Astrocyte (in vitro differentiated cells and primary cell): Measurements from ENCODE around the gene TRIM59. TPM values are rescaled to one million over a fixed set of nuclear protein-coding genes. Genes with fewer than 3 reads are reported as not detected.

Experiments
- DNase-seq: peaks from one replicate; pipeline ENCODE4 v3.0.0-alpha.2; 2010; ENCODE audit warnings: low read depth
- FAIRE-seq: peaks from 2 replicates; lab custom pipeline; 2011; peaks lifted over from hg19 to GRCh38; lab: Jason Lieb, UNC
- H2AFZ ChIP-seq: 2 replicates; pipeline ENCODE4 v1.6.0; 2012; ENCODE audit warnings: low read depth, low read length, inconsistent platforms
- H3K27ac ChIP-seq: 2 replicates; pipeline ENCODE4 v1.5.1; 2011; ENCODE audit warnings: low read depth, low read length, inconsistent platforms
- H3K27me3 ChIP-seq: 2 replicates; pipeline ENCODE4 v1.6.0; 2011; ENCODE audit warnings: low read length, inconsistent platforms; ENCODE audit not compliant: insufficient read depth
- H3K36me3 ChIP-seq: 2 replicates; pipeline ENCODE4 v1.5.1; 2011; ENCODE audit warnings: low read length, inconsistent platforms; ENCODE audit not compliant: insufficient read depth
- H3K4me1 ChIP-seq: 2 replicates; pipeline ENCODE4 v1.5.1; 2011; ENCODE audit warnings: low read length, inconsistent platforms; ENCODE audit not compliant: insufficient read depth
- H3K4me2 ChIP-seq: 2 replicates; pipeline ENCODE4 v1.6.0; 2012; ENCODE audit warnings: low read length, inconsistent platforms
- H3K4me3 ChIP-seq: 2 replicates; pipeline ENCODE4 v1.5.1; 2011; ENCODE audit warnings: low read depth, mild to moderate bottlenecking, low read length, inconsistent platforms; ENCODE audit not compliant: insufficient read depth
- H3K79me2 ChIP-seq: 2 replicates; pipeline ENCODE4 v1.6.0; 2012; ENCODE audit warnings: mild to moderate bottlenecking, low read length, inconsistent platforms; ENCODE audit not compliant: insufficient read depth
- H3K9ac ChIP-seq: 2 replicates; pipeline ENCODE4 v1.6.0; 2012; ENCODE audit warnings: mild to moderate bottlenecking, low read length, inconsistent platforms
- H3K9me3 ChIP-seq: 2 replicates; pipeline ENCODE4 v1.5.1; 2012; ENCODE audit warnings: low read depth, mild to moderate bottlenecking, low read length, inconsistent platforms; ENCODE audit not compliant: insufficient read depth
- H4K20me1 ChIP-seq: 2 replicates; pipeline ENCODE4 v1.6.0; 2012; ENCODE audit warnings: low read length, inconsistent platforms; ENCODE audit not compliant: insufficient read depth
- H3K27ac Mint-ChIP-seq: one replicate; pipeline ENCODE4 v1.8.0; 2021; ENCODE audit warnings: mild to moderate bottlenecking, mixed read lengths; ENCODE audit not compliant: unreplicated experiment
- H3K27me3 Mint-ChIP-seq: one replicate; pipeline ENCODE4 v1.8.0; 2021; ENCODE audit warnings: low read depth, mixed read lengths; ENCODE audit not compliant: unreplicated experiment
- H3K36me3 Mint-ChIP-seq: one replicate; pipeline ENCODE4 v1.8.0; 2021; ENCODE audit warnings: low read depth, mixed read lengths; ENCODE audit not compliant: unreplicated experiment
- H3K4me1 Mint-ChIP-seq: one replicate; pipeline ENCODE4 v1.8.0; 2021; ENCODE audit warnings: low read depth, mixed read lengths; ENCODE audit not compliant: unreplicated experiment
- H3K4me3 Mint-ChIP-seq: one replicate; pipeline ENCODE4 v1.8.0; 2021; ENCODE audit warnings: mild to moderate bottlenecking, moderate library complexity, mixed read lengths; ENCODE audit not compliant: unreplicated experiment
- H3K9me3 Mint-ChIP-seq: one replicate; pipeline ENCODE4 v1.8.0; 2021; ENCODE audit warnings: mild to moderate bottlenecking, mixed read lengths; ENCODE audit not compliant: unreplicated experiment
- EZH2 ChIP-seq: IDR thresholded peaks from 2 replicates; pipeline ENCODE4 v1.6.1; 2012; ENCODE audit warnings: mild to moderate bottlenecking, low read length, inconsistent platforms; ENCODE audit not compliant: insufficient read depth
- total RNA-seq: library from RNA; stranded (reverse); gene quantifications from 2 replicates; pipeline ENCODE4 v1.2.1, GENCODE V29; 2021
- TF ChIP-seq, protein P1 (sequence below): IDR thresholded peaks from 2 replicates; pipeline ENCODE4 v1.5.1; 2011; ENCODE audit warnings: low read depth, mild to moderate bottlenecking, inconsistent platforms, low read length, moderate library complexity; ENCODE audit not compliant: insufficient read depth

The TRIM59 gene
- total RNA-seq, 1 donor from 2014 or later = 20.6 TPM

DNA sequence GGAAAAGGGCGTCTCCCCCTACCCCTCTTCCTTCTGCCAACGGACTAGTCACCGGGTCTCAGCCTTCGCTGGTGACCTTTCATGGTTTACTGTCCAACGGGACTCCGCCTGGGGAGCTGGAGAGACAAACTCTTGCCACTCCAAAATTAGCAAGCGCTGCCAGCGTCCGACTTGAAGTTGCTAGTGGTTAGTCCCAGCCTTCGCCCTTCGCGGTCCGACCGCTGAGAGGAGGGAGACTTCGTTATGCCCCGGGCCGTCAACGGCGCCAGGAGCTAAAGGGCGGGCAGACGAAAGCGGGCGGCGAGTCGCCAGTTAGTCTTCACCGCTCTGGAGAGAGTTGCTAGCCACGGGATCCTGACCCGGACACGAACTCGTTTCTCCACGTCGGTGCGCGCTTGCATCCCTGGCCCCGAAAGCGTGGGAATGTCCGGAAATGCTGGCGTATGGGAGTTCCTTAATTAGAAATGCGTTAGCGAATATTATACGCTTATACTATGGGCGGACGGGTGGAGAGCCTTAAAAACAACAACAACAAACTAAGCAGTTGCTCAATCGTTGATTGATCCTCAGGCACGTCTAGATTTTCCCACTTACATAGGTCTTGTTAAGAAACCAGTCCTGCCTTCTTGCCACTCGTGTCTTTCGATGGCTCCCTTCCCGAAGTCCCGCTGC, 49.4 kb downstream of the TRIM59 start:
- Histone ChIP-seq H2AFZ (peak overlapping the region; percentile 93), H3K9ac (peak overlapping the region; percentile 96), H3K27me3 (no peaks in the 10 kb centered on the region), H3K4me3 (peak overlapping the region; percentile 97), H3K27ac (peak overlapping the region; percentile 92), H3K4me1 (peaks cover 16% of the 10 kb centered on the region), H3K36me3 (no peaks in the 10 kb centered on the region), H4K20me1 (peaks cover 14% of the 10 kb centered on the region), H3K9me3 (no peaks in the 10 kb centered on the region), H3K4me2 (peak overlapping the region; percentile 94), H3K79me2 (peaks cover 84% of the 10 kb centered on the region)
- no peak for TF ChIP-seq EZH2
- TF ChIP-seq, protein P1, sequence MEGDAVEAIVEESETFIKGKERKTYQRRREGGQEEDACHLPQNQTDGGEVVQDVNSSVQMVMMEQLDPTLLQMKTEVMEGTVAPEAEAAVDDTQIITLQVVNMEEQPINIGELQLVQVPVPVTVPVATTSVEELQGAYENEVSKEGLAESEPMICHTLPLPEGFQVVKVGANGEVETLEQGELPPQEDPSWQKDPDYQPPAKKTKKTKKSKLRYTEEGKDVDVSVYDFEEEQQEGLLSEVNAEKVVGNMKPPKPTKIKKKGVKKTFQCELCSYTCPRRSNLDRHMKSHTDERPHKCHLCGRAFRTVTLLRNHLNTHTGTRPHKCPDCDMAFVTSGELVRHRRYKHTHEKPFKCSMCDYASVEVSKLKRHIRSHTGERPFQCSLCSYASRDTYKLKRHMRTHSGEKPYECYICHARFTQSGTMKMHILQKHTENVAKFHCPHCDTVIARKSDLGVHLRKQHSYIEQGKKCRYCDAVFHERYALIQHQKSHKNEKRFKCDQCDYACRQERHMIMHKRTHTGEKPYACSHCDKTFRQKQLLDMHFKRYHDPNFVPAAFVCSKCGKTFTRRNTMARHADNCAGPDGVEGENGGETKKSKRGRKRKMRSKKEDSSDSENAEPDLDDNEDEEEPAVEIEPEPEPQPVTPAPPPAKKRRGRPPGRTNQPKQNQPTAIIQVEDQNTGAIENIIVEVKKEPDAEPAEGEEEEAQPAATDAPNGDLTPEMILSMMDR = no peak
- Mint-ChIP-seq H3K4me3 (peak overlapping the region; percentile 97), H3K27me3 (no peaks in the 10 kb centered on the region), H3K4me1 (peaks cover 14% of the 10 kb centered on the region), H3K9me3 (no peaks in the 10 kb centered on the region), H3K27ac (peak overlapping the region; percentile 98), H3K36me3 (peaks cover 1% of the 10 kb centered on the region)
- FAIRE-seq (no peak), DNase-seq (peak; percentile 48)

- no peak for TF ChIP-seq EZH2
- TF ChIP-seq, protein P1 = no peak
- DNase-seq (peak; percentile 87), FAIRE-seq (peak; percentile 29)
- Histone ChIP-seq H4K20me1 (peaks cover 14% of the 10 kb centered on the region), H3K9me3 (no peaks in the 10 kb centered on the region), H3K36me3 (no peaks in the 10 kb centered on the region), H3K4me3 (peak within 1 kb of the TSS; percentile 97), H3K79me2 (peaks cover 81% of the 10 kb centered on the region), H3K27ac (peak within 1 kb of the TSS; percentile 92), H3K4me2 (peak within 1 kb of the TSS; percentile 94), H3K27me3 (no peaks in the 10 kb centered on the region), H3K4me1 (peaks cover 18% of the 10 kb centered on the region), H2AFZ (peak within 1 kb of the TSS; percentile 93), H3K9ac (peak within 1 kb of the TSS; percentile 96)
- Mint-ChIP-seq H3K27me3 (no peaks in the 10 kb centered on the region), H3K9me3 (no peaks in the 10 kb centered on the region), H3K27ac (peak within 1 kb of the TSS; percentile 98), H3K36me3 (peaks cover 1% of the 10 kb centered on the region), H3K4me1 (peaks cover 16% of the 10 kb centered on the region), H3K4me3 (peak within 1 kb of the TSS; percentile 97)
These were observed 50.2 kb downstream of the TRIM59 start, which contains the start of the genes IFT80 and SMC4 for GRCh38 chr3:160399125-160400029. Gene IFT80, minus strand, starts transcription at chr3:160399225. Its CDS starts 14,625 bp downstream, at chr3:160384600. Gene SMC4, plus strand, starts transcription at chr3:160399650. Its CDS starts 1,177 bp downstream, at chr3:160400827.
